Choroid plexus epithelial cell (primary cell): ENCODE measurements around the gene GTF2F1.
"Not testable (repeated sequence)": the region's sequence is repeated elsewhere in the genome, so short reads cannot be mapped to it uniquely, and the experiment has no call there.

Experiments used
- DNase-seq: peaks from one replicate; pipeline ENCODE4 v3.0.0-alpha.2; 2010; ENCODE audit warnings: low read depth
- H3K4me3 ChIP-seq: 2 replicates; pipeline ENCODE4 v1.5.1; 2011; ENCODE audit warnings: low read depth, mild to moderate bottlenecking, control low read depth, low read length, moderate library complexity
- CTCF ChIP-seq: conservative IDR thresholded peaks from 2 replicates; pipeline ENCODE4 v1.5.1; 2011; ENCODE audit warnings: low read depth, mild to moderate bottlenecking, control low read depth, inconsistent platforms, low read length, moderate library complexity

GTF2F1 gene

GRCh38 chr19:6352381-6353165 is 40.4 kb downstream of the GTF2F1 start:
- no peak for TF ChIP-seq CTCF
- DNase-seq = no peak
- no peak overlapping the region for H3K4me3 ChIP-seq

GRCh38 chr19:6350688-6351087 is 42.3 kb downstream of the GTF2F1 start:
- no peak for TF ChIP-seq CTCF
- H3K4me3 ChIP-seq = no peak overlapping the region
- DNase-seq = no peak

- DNase-seq, H3K4me3 ChIP-seq: not testable (repeated sequence)
These were observed 43.7 kb downstream of the GTF2F1 start for GRCh38 chr19:6349271-6349670.

GRCh38 chr19:6343462-6343861 is 49.5 kb downstream of the GTF2F1 start:
- DNase-seq = no peak
- TF ChIP-seq CTCF = no peak
- H3K4me3 ChIP-seq = no peak overlapping the region

GRCh38 chr19:6340493-6341201 is 52.3 kb downstream of the GTF2F1 start:
- no peak for DNase-seq
- H3K4me3 ChIP-seq = no peak overlapping the region
- no peak for TF ChIP-seq CTCF

- no peak overlapping the region for H3K4me3 ChIP-seq
- no peak for DNase-seq
- no peak for TF ChIP-seq CTCF
These were observed 58.3 kb downstream of the GTF2F1 start for GRCh38 chr19:6334490-6335285.

- DNase-seq = no peak
- TF ChIP-seq CTCF = no peak
- no peak within 1 kb of the TSS for H3K4me3 ChIP-seq
These were observed 59.5 kb downstream of the GTF2F1 start, which contains the start of gene ACER1 for GRCh38 chr19:6333439-6333838. TSS of gene ACER1 (minus strand) at chr19:6333612. CDS start at chr19:6333551, 61 bp downstream.
